HUES64 (cell line): ENCODE measurements around the gene PIK3C3. TPM values are rescaled to one million over a fixed set of nuclear protein-coding genes. Genes with fewer than 3 reads are reported as not detected.
A peak's percentile ranks its signal among the peaks of the same experiment; 100 is the strongest.

Experiments
- H3K27ac ChIP-seq: 2 replicates; pipeline ENCODE4 v1.7.0; 2013; ENCODE audit warnings: low read depth, low read length, inconsistent platforms
- H3K27me3 ChIP-seq: 2 replicates; pipeline ENCODE4 v1.6.1; 2013; ENCODE audit warnings: mild to moderate bottlenecking, low read length; ENCODE audit not compliant: insufficient read depth
- H3K36me3 ChIP-seq: 2 replicates; pipeline ENCODE4 v1.6.1; 2013; ENCODE audit warnings: mild to moderate bottlenecking, low read length; ENCODE audit not compliant: insufficient read depth
- H3K4me1 ChIP-seq: 2 replicates; pipeline ENCODE4 v1.6.1; 2013; ENCODE audit warnings: mild to moderate bottlenecking, low read length, moderate library complexity; ENCODE audit not compliant: insufficient read depth
- H3K4me3 ChIP-seq: 2 replicates; pipeline ENCODE4 v1.5.1; 2013; ENCODE audit warnings: mild to moderate bottlenecking, low read length, moderate library complexity
- H3K9ac ChIP-seq: 2 replicates; pipeline ENCODE4 v1.6.1; 2013; ENCODE audit warnings: mild to moderate bottlenecking, low read depth, low read length
- H3K9me3 ChIP-seq: 2 replicates; pipeline ENCODE4 v1.6.1; 2013; ENCODE audit warnings: low read depth, low read length; ENCODE audit not compliant: insufficient read depth
- WGBS: fragments of 150-250, 120-280 bp; methylation state at CpG from one replicate; pipeline ENCODE4 v1.1.7; 2013; ENCODE audit warnings: missing lambda C conversion rate; 5-methylcytosine and 5-hydroxymethylcytosine counted together
- polyA plus RNA-seq, 2 experiments: library from polyadenylated mRNA; stranded (reverse); fragments of 50-300 nt; gene quantifications; one replicate each; pipeline ENCODE4 v1.2.3, GENCODE V29; 2013

PIK3C3 gene
- 23.1 TPM for polyA plus RNA-seq (2013, experiment 1 of 2)
- polyA plus RNA-seq (2013, experiment 2 of 2) = 32.8 TPM

DNA sequence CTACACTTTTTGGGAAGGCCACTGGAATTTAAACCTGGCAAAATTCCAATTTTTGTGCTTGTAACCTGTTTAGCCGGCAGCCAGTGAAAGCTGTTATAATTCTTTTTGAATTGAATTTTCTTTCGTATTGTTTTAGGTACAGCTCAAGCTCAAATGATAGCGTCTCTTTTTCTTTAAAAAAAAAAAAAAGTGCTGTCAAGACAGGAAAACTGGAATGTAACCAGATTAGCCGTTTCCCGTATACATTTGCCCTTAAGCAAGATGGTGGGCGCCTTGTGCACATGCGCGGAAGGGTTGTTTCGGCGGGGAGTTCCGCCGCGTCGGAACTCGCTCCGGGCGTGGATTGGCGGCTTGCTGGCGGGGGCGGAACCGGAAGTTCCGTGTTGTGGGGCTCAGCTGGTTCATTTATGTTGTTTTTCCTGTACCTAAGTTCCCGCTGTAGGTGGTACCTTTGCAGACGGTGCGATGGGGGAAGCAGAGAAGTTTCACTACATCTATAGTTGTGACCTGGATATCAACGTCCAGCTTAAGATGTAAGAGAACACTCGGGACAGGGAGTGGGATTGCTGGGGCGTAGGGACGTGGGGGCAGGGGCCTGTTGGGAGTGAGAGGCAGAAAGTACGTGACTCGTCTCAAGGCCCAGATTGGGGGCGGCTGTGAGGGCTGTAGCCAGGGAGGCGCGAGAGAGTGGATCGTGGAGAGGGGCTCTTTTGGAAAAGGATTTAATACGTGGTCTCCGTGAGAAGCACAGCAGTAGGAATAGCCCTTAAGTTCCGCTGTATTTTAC lies at the start of gene PIK3C3:
PIK3C3 (plus strand) TSS at position 408 of the 787 bp plus-strand sequence; CDS start at position 466, 58 bp downstream.
- Histone ChIP-seq H3K4me3 (peak within 1 kb of the TSS; percentile 92), H3K36me3 (peaks cover 28% of the 10 kb centered on the region), H3K27me3 (peaks cover 15% of the 10 kb centered on the region; the same call in 1 of the 2 replicates), H3K27ac (peak within 1 kb of the TSS; percentile 77), H3K4me1 (peaks cover 6% of the 10 kb centered on the region), H3K9me3 (0 out of 2 replicates have a peak, but pooled peaks cover 3% of the 10 kb centered on the region), H3K9ac (peak within 1 kb of the TSS; percentile 80)
- 1% methylated on average over 38 of the region's 38 CpGs for WGBS

DNA sequence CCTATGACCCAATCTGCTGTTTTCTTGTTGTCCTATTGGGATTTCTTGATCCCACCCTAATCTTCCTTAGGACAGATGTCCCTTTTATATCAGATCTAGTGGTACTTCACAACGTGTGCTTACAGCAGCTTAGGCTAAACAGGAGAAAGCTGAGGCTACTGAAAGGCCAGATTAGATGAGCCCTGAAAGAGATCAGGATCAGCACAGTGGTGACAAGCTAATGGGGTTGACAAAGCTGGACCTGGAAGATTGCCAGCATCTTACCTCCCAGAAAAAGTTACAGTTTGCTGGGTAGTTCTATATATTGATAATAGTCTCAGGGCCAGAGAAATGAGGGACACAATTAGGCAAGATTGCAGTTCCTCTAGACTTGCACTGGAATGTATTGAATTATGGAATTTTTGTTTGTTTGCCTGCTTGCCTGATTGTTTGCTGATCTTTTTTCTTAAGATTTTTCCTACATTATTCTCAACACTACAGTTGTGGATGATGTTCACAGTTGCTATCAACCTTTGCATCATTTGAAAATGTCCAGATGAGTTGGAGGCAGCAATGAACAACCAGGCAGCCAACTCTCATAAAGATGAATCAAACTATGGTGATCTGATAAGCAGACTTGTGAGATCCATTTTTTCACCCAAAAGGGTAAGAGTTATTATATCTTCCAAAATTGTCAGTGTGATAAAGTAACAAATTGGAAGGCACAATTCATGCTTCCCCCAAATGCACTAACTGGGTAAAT lies 49.1 kb upstream of the PIK3C3 start:
- H3K9me3 ChIP-seq = no peaks in the 10 kb centered on the region
- H3K27ac ChIP-seq = no peak overlapping the region
- no peaks in the 10 kb centered on the region for H3K27me3 ChIP-seq
- no peak overlapping the region for H3K4me3 ChIP-seq
- H3K36me3 ChIP-seq = no peaks in the 10 kb centered on the region
- no peak overlapping the region for H3K9ac ChIP-seq
- 0 out of 2 replicates have a peak, but pooled peaks cover 6% of the 10 kb centered on the region for H3K4me1 ChIP-seq
- WGBS = 72% methylated on average over 1 of the region's 1 CpG

DNA sequence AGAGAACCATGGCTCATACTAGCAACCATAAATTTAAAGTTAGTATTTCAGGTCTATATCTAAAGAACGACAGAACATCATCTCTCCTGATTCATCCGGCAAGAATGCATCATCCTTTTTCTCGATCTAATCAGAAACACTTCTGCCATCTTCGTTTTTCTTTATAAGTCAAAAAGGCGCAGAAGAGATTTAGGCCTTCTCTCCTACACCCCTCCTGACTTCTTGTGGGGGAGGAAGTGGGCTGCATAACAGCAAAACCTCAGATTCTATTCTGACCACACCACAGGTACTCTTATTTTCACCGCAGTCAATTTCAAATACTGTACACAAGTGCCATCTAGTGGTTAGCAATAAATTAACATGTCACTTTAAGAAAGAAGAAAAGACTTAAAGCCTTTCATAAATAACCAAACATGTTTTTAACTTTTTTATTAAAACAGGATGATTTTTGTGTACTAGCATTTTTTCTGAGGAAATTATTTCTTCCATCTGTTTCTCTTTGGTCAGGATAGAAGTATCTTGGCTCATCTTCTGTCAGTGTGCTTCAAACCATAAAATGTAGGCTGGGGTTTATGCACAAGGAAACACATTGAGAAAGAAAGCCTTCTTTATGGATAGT lies 48.4 kb upstream of the PIK3C3 start:
- no peaks in the 10 kb centered on the region for H3K36me3 ChIP-seq
- no peaks in the 10 kb centered on the region for H3K27me3 ChIP-seq
- no peak overlapping the region for H3K4me3 ChIP-seq
- H3K27ac ChIP-seq = no peak overlapping the region
- 0 out of 2 replicates have a peak, but pooled peaks cover 6% of the 10 kb centered on the region for H3K4me1 ChIP-seq
- WGBS = 50% methylated on average over 6 of the region's 6 CpGs
- no peak overlapping the region for H3K9ac ChIP-seq
- no peaks in the 10 kb centered on the region for H3K9me3 ChIP-seq

DNA sequence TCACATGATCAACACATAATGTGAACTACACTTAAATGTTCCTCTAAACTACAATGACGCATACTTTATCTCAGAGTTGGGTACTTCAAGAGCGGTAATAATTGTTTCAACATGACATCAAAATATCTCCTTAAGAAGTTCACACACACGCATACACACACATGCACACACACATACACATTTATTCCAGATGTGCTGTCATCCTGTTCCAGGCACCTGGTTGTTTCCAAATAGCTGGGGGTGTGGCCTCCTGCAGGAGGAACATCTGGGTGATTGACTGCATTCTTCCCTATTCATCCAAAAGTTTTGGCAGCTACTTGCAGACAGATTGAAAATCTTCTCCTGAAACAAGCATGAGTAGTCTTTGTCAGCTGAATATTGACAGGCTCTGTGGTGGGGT lies 37.9 kb upstream of the PIK3C3 start:
- 97% methylated on average over 3 of the region's 3 CpGs for WGBS

DNA sequence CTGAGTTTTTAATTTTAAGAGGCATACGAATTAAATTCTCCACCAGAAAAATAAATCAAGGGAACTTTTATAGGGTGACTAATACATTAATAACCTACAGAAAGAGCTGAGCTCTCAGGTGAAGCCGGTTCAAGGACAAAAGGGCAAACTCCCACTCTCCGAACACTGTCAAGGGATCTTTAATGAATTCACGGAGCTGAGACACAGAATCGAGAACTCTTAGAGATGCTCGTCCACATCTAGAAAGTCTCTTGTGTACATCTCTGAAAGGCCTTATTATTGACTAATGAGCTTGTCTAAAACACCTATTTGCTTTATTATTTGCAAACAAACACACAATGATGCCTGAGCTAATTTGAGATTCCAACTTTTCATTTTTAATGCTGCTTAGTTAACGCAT lies 33.3 kb upstream of the PIK3C3 start:
- Histone ChIP-seq H3K9ac (no peak overlapping the region), H3K9me3 (no peaks in the 10 kb centered on the region), H3K27me3 (no peaks in the 10 kb centered on the region), H3K4me1 (no peaks in the 10 kb centered on the region), H3K36me3 (no peaks in the 10 kb centered on the region), H3K4me3 (no peak overlapping the region), H3K27ac (no peak overlapping the region)
- WGBS = 93% methylated on average over 6 of the region's 7 CpGs

More for the DNA sequence above, 37.9 kb upstream of the PIK3C3 start:
- Histone ChIP-seq H3K4me1 (no peaks in the 10 kb centered on the region), H3K4me3 (no peak overlapping the region), H3K9ac (no peak overlapping the region), H3K9me3 (no peaks in the 10 kb centered on the region), H3K27me3 (no peaks in the 10 kb centered on the region), H3K36me3 (no peaks in the 10 kb centered on the region), H3K27ac (no peak overlapping the region)

GRCh38 chr18:41922176-41922575 lies 32.9 kb upstream of the PIK3C3 start:
- 88% methylated on average over 5 of the region's 5 CpGs for WGBS
- no peaks in the 10 kb centered on the region for H3K4me1 ChIP-seq
- H3K9ac ChIP-seq = no peak overlapping the region
- no peak overlapping the region for H3K27ac ChIP-seq
- H3K27me3 ChIP-seq = no peaks in the 10 kb centered on the region
- H3K36me3 ChIP-seq = no peaks in the 10 kb centered on the region
- H3K4me3 ChIP-seq = no peak overlapping the region
- H3K9me3 ChIP-seq = no peaks in the 10 kb centered on the region

DNA sequence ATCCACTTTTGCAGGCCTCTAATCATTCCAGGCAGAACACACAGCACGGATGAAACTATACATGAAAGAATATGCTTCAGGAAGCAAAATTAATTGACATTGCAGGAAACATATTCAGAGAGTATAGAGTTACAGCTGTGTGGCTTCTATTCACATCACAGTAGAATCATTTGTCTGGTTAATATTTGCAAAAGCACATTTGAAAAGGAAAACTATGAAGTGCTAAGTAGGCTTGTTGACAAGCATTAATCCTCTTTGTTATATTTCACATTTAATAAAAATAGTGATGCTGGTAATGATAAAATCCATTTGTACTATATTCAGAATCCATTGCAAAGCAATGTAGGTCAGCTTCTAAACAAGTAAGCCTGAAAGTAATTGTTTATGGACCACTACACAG lies 32.2 kb upstream of the PIK3C3 start:
- H3K9me3 ChIP-seq = no peaks in the 10 kb centered on the region
- no peak overlapping the region for H3K4me3 ChIP-seq
- no peaks in the 10 kb centered on the region for H3K4me1 ChIP-seq
- H3K27me3 ChIP-seq = no peaks in the 10 kb centered on the region
- H3K27ac ChIP-seq = no peak overlapping the region
- 100% methylated on average over 1 of the region's 1 CpG for WGBS
- no peak overlapping the region for H3K9ac ChIP-seq
- H3K36me3 ChIP-seq = no peaks in the 10 kb centered on the region

DNA sequence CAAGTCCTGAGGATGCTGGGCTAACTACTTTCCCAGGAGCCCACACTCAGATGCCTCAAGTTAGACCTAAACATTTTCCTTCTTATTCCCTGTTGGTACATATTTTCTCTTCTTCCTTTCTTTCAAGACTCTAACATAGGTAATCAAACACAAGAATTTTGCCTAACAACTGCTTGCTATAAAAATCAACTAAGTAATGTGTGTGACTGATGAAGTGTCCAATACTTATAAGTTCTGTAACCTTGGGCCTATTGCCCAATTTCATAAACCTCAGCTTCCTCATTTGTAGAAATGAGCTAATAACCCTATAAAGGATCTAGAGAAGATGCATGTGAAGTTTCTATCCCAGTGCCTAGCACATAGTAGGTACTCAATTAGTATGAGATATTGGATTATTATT lies 31.6 kb upstream of the PIK3C3 start:
- Histone ChIP-seq H3K4me1 (no peaks in the 10 kb centered on the region), H3K36me3 (no peaks in the 10 kb centered on the region), H3K9ac (no peak overlapping the region), H3K27ac (no peak overlapping the region), H3K4me3 (no peak overlapping the region), H3K27me3 (no peaks in the 10 kb centered on the region), H3K9me3 (no peaks in the 10 kb centered on the region)

GRCh38 chr18:41928581-41928980 lies 26.5 kb upstream of the PIK3C3 start:
- Histone ChIP-seq H3K36me3 (no peaks in the 10 kb centered on the region), H3K27ac (no peak overlapping the region), H3K27me3 (no peaks in the 10 kb centered on the region), H3K9me3 (no peaks in the 10 kb centered on the region), H3K4me1 (no peaks in the 10 kb centered on the region), H3K9ac (no peak overlapping the region), H3K4me3 (no peak overlapping the region)

DNA sequence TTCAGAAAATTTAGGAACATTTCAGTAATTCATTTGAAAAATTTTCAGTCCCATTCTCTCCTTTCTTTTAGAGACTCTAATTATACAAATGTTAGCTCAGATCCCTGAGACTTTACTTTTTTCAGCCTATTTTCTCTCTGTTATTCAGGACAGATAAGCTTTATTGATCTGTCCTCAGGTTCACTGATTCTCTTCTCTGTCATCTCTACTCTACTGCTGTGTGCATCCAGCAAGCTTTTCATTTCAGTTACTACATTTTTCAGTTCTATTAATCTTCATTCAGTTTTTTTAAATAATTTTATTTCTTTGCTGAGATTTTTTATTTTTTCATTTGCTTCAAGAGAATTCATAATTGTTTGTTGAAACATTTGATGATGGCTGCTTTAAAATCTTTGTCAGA lies 22.1 kb upstream of the PIK3C3 start:
- no peaks in the 10 kb centered on the region for H3K36me3 ChIP-seq
- H3K27me3 ChIP-seq = no peaks in the 10 kb centered on the region
- H3K4me3 ChIP-seq = no peak overlapping the region
- no peaks in the 10 kb centered on the region for H3K4me1 ChIP-seq
- H3K9ac ChIP-seq = no peak overlapping the region
- no peaks in the 10 kb centered on the region for H3K9me3 ChIP-seq
- H3K27ac ChIP-seq = no peak overlapping the region

DNA sequence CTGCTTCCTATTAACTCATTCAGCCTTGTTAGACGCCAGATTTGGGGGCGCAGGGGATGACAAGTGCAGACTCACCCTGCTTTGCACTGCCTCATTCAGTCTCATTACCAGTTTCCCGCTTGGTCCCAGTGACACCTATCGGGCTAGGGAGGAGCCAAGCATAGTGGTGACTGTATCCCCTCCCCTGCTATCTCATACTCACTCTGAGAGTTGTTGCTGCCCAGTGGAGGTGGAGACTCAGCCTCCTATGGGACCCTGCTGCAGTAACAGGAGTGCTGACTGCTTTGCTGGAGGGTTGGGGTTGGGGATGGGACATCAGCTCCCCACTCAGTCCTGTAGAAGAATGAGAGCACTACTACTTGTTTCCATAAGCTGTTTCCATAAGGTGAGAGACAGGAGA lies 21.3 kb upstream of the PIK3C3 start:
- H3K9ac ChIP-seq = no peak overlapping the region
- 84% methylated on average over 4 of the region's 4 CpGs for whole genome bisulfite sequencing
- H3K36me3 ChIP-seq = no peaks in the 10 kb centered on the region
- H3K4me3 ChIP-seq = no peak overlapping the region
- H3K27ac ChIP-seq = no peak overlapping the region
- H3K9me3 ChIP-seq = no peaks in the 10 kb centered on the region
- no peaks in the 10 kb centered on the region for H3K4me1 ChIP-seq
- no peaks in the 10 kb centered on the region for H3K27me3 ChIP-seq
